GM18505 (cell line): ENCODE measurements around the gene TAF11L14.
"Not testable (repeated sequence)": the region's sequence is repeated elsewhere in the genome, so short reads cannot be mapped to it uniquely, and the experiment has no call there.

ENCODE experiments used
- ATAC-seq: cut with Tn5 transposase; IDR thresholded peaks from one replicate; pipeline ENCODE4 v1.9.1; 2021; ENCODE audit not compliant: unreplicated experiment
- POLR2A ChIP-seq: IDR thresholded peaks from 4 replicates; pipeline ENCODE4 v1.6.1; 2011; ENCODE audit warnings: borderline replicate concordance; ENCODE audit not compliant: insufficient read depth, insufficient read length; ENCODE audit errors: extremely low read depth

The TAF11L14 gene

DNA sequence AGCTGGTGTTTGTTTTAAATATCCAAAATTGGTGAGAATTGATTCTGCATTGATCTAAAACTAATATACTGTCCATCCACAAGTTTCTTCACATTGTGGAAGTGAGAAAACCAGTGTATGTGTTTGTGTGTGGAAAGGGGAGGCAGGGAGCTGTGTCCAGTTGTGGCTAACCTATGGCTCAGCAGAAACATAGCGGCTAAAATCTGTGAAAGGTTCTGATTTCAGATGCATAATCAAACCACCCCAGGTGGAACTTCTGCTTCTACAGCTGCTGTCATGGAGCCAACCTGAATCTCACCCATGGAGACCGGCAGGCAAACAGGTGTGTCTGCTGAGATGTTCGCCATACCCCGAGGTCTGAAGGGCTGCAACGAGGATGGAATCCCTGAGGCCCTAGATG lies at the start of gene TAF11L14:
Gene TAF11L14, plus strand, starts transcription at position 301 of the 400 bp plus-strand sequence.
- ATAC-seq = no peak
- no peak for TF ChIP-seq POLR2A

DNA sequence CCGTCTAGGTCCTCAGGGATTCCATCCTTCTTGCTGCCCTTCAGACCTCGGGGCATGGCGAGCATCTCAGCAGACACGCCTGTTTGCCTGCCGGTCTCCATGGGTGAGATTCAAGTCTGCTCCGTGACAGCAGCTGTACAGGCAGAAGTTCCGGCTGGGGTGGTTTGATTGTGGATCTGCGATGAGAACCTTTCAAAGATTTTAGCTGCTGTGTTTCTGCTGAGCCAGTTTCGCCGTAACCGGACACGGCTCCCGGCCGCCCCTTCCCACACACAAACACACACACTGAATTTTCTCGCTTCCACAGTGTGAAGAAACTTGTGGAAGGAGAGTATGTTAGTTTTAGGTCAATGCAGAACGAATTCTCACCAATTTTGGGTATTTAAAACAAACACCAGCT lies 48.6 kb upstream of the TAF11L14 start, which contains the start of gene TAF11L7:
Gene TAF11L7, minus strand, starts transcription at position 101 of the 400 bp plus-strand sequence.
- ATAC-seq = not testable (repeated sequence)

DNA sequence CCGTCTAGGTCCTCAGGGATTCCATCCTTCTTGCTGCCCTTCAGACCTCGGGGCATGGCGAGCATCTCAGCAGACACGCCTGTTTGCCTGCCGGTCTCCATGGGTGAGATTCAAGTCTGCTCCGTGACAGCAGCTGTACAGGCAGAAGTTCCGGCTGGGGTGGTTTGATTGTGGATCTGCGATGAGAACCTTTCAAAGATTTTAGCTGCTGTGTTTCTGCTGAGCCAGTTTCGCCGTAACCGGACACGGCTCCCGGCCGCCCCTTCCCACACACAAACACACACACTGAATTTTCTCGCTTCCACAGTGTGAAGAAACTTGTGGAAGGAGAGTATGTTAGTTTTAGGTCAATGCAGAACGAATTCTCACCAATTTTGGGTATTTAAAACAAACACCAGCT lies 43.4 kb upstream of the TAF11L14 start, which contains the start of gene TAF11L8:
Gene TAF11L8, minus strand, starts transcription at position 101 of the 400 bp plus-strand sequence.
- ATAC-seq = not testable (repeated sequence)

DNA sequence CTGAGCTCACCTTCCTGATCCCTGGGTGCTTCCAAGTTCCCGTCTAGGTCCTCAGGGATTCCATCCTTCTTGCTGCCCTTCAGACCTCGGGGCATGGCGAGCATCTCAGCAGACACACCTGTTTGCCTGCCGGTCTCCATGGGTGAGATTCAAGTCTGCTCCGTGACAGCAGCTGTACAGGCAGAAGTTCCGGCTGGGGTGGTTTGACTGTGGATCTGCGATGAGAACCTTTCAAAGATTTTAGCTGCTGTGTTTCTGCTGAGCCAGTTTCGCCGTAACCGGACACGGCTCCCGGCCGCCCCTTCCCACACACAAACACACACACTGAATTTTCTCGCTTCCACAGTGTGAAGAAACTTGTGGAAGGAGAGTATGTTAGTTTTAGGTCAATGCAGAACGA lies 40.0 kb upstream of the TAF11L14 start, which contains the start of gene TAF11L9:
Gene TAF11L9, minus strand, starts transcription at position 140 of the 400 bp plus-strand sequence.
- not testable (repeated sequence) for ATAC-seq

DNA sequence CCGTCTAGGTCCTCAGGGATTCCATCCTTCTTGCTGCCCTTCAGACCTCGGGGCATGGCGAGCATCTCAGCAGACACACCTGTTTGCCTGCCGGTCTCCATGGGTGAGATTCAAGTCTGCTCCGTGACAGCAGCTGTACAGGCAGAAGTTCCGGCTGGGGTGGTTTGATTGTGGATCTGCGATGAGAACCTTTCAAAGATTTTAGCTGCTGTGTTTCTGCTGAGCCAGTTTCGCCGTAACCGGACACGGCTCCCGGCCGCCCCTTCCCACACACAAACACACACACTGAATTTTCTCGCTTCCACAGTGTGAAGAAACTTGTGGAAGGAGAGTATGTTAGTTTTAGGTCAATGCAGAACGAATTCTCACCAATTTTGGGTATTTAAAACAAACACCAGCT lies 36.5 kb upstream of the TAF11L14 start, which contains the start of gene TAF11L10:
Gene TAF11L10, minus strand, starts transcription at position 101 of the 400 bp plus-strand sequence.
- ATAC-seq = not testable (repeated sequence)

DNA sequence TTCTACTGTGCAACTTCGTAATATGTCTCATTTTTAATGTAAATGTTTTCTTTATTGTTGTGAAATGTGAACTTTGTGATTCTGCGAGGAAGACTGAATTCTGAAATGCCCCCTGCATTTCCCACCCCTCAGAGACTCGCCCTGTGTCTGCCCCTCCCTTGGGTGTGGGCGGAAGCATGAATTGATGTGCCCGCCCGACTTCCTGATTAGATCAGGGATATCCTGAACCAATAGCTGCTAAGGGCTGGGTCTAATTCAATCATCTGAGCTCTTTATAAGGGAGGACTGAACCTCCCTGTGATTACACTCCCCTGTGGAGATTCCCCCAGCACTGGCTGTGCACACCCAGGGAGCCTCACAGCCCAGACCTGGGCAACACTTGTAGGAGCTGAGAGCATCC lies 30.4 kb upstream of the TAF11L14 start, which contains the start of gene TAF11L11:
Gene TAF11L11, plus strand, starts transcription at position 304 of the 400 bp plus-strand sequence.
- not testable (repeated sequence) for ATAC-seq

DNA sequence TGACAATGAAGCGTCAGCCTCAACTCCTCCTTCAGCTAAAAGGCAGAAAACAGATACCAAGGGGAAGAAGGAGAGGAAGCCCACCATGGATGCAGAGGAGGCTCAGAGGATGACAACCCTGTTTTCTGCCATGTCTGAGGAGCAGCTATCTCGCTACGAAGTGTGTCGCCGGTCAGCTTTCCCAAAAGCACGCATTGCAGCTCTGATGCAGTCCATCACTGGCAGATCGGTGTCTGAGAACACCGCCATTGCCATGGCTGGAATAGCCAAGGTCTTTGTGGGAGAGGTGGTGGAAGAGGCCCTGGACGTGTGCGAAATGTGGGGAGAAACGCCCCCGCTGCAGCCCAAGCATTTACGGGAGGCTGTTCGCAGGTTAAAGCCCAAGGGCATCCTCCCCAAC lies 29.3 kb upstream of the TAF11L14 start:
- TF ChIP-seq POLR2A = no peak
- ATAC-seq = no peak

DNA sequence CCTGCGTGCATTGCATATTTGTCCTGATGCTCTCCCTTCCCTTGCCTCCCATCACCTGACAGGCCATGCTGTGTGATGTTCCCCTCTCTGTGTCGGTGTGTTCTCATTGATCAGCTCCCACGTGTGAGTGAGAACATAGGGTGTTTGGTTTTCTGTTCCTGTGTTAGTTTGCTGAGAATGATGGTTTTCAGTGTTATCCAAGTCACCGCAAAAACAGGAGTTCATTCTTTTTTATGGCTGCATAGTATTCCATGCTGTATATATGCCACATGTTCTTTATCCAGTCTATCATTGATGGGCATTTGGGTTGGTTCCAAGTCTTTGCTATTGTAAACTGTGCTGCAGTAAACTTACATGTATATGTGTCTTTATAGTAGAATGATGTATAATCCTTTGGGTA lies 26.8 kb upstream of the TAF11L14 start:
- not testable (repeated sequence) for ATAC-seq

DNA sequence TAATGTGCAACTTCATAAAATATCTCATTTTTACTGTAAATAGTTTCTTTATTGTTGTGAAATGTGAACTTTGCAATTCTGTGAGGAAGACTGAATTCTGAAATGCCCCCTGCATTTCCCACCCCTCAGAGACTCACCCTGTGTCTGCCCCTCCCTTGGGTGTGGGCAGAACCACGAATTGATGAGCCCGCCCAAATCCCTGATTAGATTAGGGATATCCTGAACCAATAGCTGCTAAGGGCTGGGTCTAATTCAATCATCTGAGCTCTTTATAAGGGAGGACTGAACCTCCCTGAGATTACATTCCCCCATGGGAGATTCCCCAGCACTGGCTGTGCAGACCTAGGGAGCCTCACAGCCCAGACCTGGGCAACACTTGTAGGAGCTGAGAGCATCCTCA lies 24.2 kb upstream of the TAF11L14 start, which contains the start of gene TAF11L12:
Gene TAF11L12, plus strand, starts transcription at position 301 of the 400 bp plus-strand sequence.
- not testable (repeated sequence) for ATAC-seq

DNA sequence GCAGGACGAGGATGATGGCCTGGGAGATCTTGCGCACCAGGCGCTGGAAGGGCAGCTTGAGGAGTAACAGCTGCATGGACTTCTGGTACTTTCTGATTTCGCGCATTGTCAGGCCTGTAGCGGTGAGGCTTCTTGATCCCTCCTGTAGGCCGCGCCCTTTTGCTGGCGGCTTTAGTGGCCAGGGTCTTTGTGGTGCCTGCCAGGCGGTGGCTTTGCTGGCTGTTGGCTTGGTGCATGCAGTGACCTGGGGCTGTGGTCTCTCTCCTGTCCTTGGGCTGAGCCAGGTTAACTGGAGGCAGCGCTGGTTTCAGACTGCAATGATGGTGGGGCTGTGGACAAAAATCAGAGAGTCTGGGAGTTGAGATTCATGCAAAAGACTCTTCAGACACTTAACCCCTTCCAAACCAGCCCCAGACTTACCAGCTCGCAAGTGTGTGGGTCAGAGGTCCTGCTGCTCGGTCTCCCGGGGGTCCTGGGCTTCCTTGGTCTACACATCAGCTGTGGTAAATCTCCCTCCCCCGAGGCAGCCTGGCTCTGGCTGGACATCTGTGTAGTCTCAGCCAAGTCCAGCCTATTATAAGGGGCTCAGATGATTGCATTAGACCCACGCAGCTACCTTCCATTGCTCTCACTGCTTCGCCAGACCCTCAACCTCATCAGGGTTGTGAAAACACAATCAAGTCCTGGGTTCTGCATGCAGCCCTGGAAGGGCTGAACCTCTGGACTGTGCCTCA lies 19.2 kb upstream of the TAF11L14 start:
- ATAC-seq = no peak
- no peak for TF ChIP-seq POLR2A

DNA sequence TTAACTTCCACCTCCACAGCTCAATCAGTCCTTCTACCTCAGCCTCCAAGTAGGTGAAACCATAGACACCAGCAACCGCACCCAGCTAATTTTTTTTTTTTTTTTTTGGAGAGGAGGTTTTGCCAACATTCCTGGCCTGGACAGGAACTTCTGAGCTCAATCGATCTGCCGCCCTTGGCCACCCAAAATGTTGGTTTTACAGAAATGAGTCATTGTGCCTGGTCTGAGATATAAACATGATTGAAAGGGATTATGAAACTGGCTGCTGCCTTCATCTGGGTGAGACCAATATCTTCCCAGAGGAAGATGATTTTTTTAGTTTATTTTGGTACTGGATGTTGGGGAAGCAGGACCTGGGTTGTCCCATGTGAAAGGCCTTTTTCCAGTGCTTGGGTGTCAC lies 14.9 kb upstream of the TAF11L14 start:
- TF ChIP-seq POLR2A = no peak
- ATAC-seq = no peak

DNA sequence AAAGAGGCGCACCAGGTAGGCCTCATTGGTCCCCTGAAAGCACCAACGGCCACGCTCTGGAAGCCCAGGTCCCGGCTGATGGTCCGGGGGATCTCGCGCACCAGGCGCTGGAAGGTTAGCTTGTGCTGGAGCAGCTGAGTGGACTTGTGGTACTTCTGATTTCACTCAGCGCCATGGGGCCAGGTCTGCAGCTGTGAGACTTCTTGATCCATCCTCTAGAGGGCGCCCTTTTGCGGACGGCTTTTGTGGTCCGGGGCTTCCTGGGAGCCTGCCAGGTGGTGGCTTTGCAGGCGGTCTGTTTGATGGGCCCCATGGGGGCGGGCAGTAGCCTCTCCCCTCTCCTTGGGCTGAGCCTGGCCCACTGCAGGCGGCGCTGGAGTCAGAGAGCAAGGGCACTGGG lies 13.6 kb upstream of the TAF11L14 start:
- no peak for TF ChIP-seq POLR2A
- no peak for ATAC-seq

DNA sequence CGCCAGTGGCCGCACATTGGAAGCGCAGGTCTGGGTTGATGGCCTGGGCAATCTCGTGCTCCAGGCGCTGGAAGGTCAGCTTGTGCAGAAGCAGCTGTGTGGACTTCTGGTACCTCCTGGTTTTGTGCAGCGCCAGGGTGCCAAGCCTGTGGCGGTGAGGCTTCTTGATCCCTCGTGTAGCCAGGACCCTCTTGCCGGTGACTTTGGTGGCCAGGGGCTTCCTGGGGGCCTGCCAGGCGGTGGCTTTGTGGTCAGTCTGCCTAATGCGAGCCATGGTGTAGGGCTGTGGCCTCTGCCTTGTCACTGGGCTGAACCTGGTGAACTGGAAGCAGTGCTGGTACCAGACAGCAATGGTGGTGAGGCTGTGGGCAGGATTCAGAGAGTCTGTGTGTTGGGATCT lies 8.6 kb upstream of the TAF11L14 start:
- TF ChIP-seq POLR2A = no peak
- ATAC-seq = no peak

DNA sequence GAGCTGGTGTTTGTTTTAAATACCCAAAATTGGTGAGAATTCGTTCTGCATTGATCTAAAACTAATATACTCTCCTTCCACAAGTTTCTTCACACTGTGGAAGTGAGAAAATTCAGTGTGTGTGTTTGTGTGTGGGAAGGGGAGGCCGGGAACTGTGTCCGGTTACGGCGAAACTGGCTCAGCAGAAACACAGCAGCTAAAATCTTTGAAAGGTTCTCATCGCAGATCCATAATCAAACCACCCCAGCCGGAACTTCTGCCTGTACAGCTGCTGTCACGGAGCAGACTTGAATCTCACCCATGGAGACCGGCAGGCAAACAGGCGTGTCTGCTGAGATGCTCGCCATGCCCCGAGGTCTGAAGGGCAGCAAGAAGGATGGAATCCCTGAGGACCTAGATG lies 2.5 kb upstream of the TAF11L14 start, which contains the start of gene TAF11L13:
Gene TAF11L13, plus strand, starts transcription at position 301 of the 400 bp plus-strand sequence.
- not testable (repeated sequence) for ATAC-seq

DNA sequence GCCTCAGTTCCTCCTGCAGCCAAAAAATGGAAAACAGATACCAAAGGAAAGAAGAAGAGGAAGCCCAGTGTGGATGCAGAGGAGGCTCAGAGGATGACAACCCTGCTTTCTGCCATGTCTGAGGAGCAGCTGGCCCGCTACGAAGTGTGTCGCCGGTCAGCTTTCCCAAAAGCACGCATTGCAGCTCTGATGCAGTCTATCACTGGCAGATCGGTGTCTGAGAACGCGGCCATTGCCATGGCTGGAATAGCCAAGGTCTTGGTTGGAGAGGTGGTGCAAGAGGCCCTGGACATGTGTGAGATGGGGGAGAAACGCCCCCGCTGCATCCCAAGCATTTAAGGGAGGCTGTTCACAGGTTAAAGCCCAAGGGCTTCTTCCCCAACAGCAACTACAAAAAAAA lies 15.0 kb downstream of the TAF11L14 start:
- ATAC-seq = not testable (repeated sequence)

DNA sequence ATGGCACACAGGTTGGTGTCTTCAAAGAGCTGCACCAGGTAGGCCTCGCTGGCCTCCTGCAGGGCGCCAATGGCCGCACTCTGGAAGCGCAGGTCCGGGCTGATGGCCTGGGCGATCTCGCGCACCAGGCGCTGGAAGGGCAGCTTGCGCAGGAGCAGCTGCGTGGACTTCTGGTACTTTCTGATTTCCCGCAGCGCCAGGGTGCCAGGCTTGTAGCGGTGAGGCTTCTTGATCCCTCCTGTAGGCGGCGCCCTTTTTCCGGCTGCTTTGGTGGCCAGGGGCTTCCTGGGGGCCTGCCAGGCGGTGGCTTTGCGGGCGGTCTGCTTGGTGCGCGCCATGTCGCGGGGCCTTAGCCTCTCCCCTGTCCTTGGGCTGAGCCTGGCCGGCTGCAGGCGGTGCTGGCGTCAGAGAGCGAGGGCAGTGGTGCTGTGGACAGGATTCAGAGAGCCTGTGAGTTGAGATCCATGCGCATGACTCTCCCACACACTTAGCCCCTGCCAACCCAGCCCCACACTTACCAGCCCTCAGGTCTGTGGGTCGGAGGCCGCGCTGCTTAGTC lies 21.0 kb downstream of the TAF11L14 start:
- ATAC-seq = not testable (repeated sequence)
